KMS-11 (cell line): Measurements from ENCODE around the gene PRRT1.
A peak's percentile ranks its signal among the peaks of the same experiment; 100 is the strongest.

Experiments
- H2AFZ ChIP-seq: fragments of 200-600 bp; sonication (generic); 2 replicates; pipeline ENCODE4 v1.6.1; 2016; ENCODE audit warnings: antibody characterized with exemption, mixed run types, low read depth
- H3K27ac ChIP-seq: fragments of 200-600 bp; sonication (generic); 2 replicates; pipeline ENCODE4 v1.6.1; 2016; ENCODE audit warnings: mild to moderate bottlenecking, mixed run types
- H3K27me3 ChIP-seq: fragments of 200-600 bp; sonication (generic); 2 replicates; pipeline ENCODE4 v1.6.1; 2017; ENCODE audit warnings: mild to moderate bottlenecking, low read depth, mixed run types, moderate library complexity; ENCODE audit not compliant: insufficient read depth
- H3K36me3 ChIP-seq: fragments of 200-600 bp; sonication (generic); 2 replicates; pipeline ENCODE4 v1.6.1; 2017; ENCODE audit warnings: mild to moderate bottlenecking, mixed run types; ENCODE audit not compliant: insufficient read depth
- H3K4me1 ChIP-seq: fragments of 200-600 bp; sonication (generic); 2 replicates; pipeline ENCODE4 v1.6.1; 2016; ENCODE audit warnings: mild to moderate bottlenecking, low read depth, mixed run types; ENCODE audit not compliant: poor library complexity, severe bottlenecking
- H3K4me2 ChIP-seq: fragments of 200-600 bp; sonication (generic); 2 replicates; pipeline ENCODE4 v1.7.0; 2016; ENCODE audit warnings: mild to moderate bottlenecking, mixed run types
- H3K4me3 ChIP-seq: fragments of 200-600 bp; sonication (generic); IDR thresholded peaks from 2 replicates; pipeline ENCODE4 v1.6.1; 2017; ENCODE audit warnings: low read depth, low read length, mixed read lengths; ENCODE audit not compliant: insufficient read depth
- H3K79me2 ChIP-seq: fragments of 200-600 bp; sonication (generic); 2 replicates; pipeline ENCODE4 v1.6.1; 2016; ENCODE audit warnings: low read depth, mixed run types; ENCODE audit not compliant: insufficient read depth
- H3K9ac ChIP-seq: fragments of 200-600 bp; sonication (generic); 2 replicates; pipeline ENCODE4 v1.6.1; 2016; ENCODE audit warnings: mild to moderate bottlenecking, mixed run types
- H4K20me1 ChIP-seq: fragments of 200-600 bp; sonication (generic); 2 replicates; pipeline ENCODE4 v1.6.1; 2016; ENCODE audit warnings: mild to moderate bottlenecking, mixed run types; ENCODE audit not compliant: insufficient read depth
- TF ChIP-seq, protein P1 (sequence below): fragments of 200-600 bp; sonication (generic); conservative IDR thresholded peaks from 2 replicates; pipeline ENCODE4 v1.6.1; 2017; ENCODE audit warnings: low read depth, mild to moderate bottlenecking, antibody characterized with exemption, low read length, moderate library complexity, mixed read lengths

Gene PRRT1

DNA sequence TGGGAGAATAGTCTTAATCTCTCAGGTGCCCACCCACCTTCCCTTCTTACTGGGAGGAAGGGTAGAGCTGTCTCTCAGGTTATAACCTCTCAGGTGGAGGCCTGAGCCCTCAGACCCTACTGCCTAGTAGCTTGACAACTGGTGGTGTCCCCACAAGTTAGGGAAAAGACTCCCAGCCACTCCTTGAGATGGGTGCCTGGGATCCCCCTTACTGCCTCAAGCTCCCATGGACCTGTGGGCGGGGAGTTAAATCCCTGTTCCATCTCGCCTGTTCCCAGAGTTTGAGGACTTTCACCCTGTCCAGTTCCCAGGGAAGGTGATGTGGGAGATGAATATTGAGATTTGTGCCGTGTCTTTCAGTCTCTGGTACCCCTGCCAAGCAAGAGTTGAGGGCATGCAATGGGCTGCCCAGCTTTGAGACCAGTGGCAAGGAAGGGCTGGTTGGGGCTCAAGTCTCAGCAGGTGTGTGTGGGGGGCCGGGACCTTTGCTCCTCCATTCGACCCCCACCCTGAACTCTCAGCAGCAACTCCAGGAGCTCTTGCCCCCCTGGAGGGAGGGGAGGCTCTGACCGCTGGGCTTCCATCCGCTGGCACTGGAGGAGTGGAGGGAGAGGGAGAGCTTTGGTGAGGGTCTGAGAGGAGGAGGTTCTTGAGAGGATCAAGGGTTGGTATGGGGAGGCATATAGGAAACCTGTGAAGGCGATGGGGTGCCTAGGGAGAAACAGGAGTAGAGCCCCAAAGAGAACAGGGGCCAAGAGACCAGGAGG lies 39.4 kb upstream of the PRRT1 start:
- H3K79me2 ChIP-seq: peaks cover 11% of the 10 kb centered on the region
- H3K36me3 ChIP-seq: no peaks in the 10 kb centered on the region
- H3K4me3 ChIP-seq: no peak overlapping the region
- H2AFZ ChIP-seq: no peak overlapping the region
- H3K9ac ChIP-seq: no peak overlapping the region; the same call in 1 of the 2 replicates
- no peaks in the 10 kb centered on the region for H4K20me1 ChIP-seq
- H3K4me1 ChIP-seq: peaks cover 53% of the 10 kb centered on the region
- H3K27ac ChIP-seq: 0 out of 2 replicates have a peak overlapping the region, but pooled peaks have one; percentile 15
- H3K27me3 ChIP-seq: no peaks in the 10 kb centered on the region
- TF ChIP-seq, protein P1, sequence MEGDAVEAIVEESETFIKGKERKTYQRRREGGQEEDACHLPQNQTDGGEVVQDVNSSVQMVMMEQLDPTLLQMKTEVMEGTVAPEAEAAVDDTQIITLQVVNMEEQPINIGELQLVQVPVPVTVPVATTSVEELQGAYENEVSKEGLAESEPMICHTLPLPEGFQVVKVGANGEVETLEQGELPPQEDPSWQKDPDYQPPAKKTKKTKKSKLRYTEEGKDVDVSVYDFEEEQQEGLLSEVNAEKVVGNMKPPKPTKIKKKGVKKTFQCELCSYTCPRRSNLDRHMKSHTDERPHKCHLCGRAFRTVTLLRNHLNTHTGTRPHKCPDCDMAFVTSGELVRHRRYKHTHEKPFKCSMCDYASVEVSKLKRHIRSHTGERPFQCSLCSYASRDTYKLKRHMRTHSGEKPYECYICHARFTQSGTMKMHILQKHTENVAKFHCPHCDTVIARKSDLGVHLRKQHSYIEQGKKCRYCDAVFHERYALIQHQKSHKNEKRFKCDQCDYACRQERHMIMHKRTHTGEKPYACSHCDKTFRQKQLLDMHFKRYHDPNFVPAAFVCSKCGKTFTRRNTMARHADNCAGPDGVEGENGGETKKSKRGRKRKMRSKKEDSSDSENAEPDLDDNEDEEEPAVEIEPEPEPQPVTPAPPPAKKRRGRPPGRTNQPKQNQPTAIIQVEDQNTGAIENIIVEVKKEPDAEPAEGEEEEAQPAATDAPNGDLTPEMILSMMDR: no peak
- peak overlapping the region; percentile 78; the same call in 1 of the 2 replicates for H3K4me2 ChIP-seq

DNA sequence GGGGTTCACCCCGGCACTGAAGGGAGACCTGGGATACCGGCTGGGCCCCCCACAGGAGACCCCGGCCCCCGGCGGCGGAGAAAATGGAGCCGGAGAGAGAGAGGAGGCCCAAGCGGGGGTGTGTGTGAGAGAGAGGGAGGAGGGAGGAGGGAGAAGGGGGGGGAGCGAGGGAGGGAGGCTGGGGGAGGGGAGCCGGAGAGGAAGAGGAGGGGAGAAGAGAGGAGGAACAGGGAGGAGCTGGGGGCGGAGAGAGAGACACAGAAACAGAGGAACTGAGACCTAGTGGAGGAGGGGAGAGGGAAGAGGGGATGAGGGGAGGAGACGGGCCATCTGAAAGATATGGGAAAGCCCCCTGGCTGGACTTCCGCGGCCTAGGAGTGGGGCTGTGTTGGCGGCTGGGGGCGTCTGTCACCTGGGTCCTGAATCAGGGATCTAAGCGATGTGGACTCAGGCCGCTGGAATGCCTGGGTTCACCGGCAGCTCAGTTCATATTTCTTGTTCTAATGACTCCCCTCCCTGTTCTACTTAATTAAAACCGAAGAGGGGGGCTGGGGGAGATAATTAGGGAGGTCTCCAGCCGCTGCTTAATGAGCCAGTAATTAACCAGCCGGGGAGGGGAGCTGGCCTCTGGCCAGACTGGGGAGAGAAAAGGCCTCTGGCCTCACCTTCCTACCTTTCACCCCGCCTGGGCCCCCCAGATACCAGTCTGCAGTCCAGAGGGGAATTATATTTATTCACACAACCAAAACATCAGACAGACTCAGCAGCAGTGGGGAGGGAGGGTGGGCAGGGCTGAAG lies 38.5 kb upstream of the PRRT1 start, which contains the start of gene PBX2:
Gene PBX2, minus strand, starts transcription at position 149 of the 798 bp plus-strand sequence. CDS start 287 bp downstream, outside the sequence.
- no peaks in the 10 kb centered on the region for H3K27me3 ChIP-seq
- TF ChIP-seq, protein P1: no peak
- no peak within 1 kb of the TSS for H2AFZ ChIP-seq
- H3K79me2 ChIP-seq: peaks cover 11% of the 10 kb centered on the region
- no peaks in the 10 kb centered on the region for H3K36me3 ChIP-seq
- peak within 1 kb of the TSS; percentile 88 for H3K4me2 ChIP-seq
- peak within 1 kb of the TSS; percentile 69 for H3K27ac ChIP-seq
- peaks cover 53% of the 10 kb centered on the region for H3K4me1 ChIP-seq
- H3K4me3 ChIP-seq: no peak within 1 kb of the TSS
- no peaks in the 10 kb centered on the region for H4K20me1 ChIP-seq
- peak within 1 kb of the TSS; percentile 73 for H3K9ac ChIP-seq

DNA sequence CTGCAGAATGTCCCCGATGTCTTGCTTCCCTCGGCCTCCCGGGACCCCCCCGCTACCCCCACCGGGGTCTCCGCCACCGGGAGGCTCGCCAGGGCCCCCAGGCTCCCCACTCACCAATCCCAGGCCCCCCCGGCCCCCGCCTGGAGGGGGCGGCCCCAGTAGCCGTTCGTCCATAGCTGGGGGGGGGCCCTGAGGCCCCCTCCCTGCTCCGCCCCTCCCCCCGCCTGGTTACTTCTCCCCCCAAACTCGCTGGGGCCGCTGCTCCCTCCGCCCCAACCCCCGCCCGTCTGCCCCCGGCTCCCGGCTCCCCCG lies 38.0 kb upstream of the PRRT1 start:
- Histone ChIP-seq H3K79me2 (peaks cover 11% of the 10 kb centered on the region), H4K20me1 (no peaks in the 10 kb centered on the region), H3K4me2 (peak overlapping the region; percentile 88), H3K4me3 (no peak overlapping the region), H3K9ac (peak overlapping the region; percentile 73), H3K36me3 (no peaks in the 10 kb centered on the region), H3K27me3 (no peaks in the 10 kb centered on the region), H2AFZ (no peak overlapping the region), H3K27ac (peak overlapping the region; percentile 69), H3K4me1 (peaks cover 47% of the 10 kb centered on the region)
- TF ChIP-seq, protein P1: no peak

DNA sequence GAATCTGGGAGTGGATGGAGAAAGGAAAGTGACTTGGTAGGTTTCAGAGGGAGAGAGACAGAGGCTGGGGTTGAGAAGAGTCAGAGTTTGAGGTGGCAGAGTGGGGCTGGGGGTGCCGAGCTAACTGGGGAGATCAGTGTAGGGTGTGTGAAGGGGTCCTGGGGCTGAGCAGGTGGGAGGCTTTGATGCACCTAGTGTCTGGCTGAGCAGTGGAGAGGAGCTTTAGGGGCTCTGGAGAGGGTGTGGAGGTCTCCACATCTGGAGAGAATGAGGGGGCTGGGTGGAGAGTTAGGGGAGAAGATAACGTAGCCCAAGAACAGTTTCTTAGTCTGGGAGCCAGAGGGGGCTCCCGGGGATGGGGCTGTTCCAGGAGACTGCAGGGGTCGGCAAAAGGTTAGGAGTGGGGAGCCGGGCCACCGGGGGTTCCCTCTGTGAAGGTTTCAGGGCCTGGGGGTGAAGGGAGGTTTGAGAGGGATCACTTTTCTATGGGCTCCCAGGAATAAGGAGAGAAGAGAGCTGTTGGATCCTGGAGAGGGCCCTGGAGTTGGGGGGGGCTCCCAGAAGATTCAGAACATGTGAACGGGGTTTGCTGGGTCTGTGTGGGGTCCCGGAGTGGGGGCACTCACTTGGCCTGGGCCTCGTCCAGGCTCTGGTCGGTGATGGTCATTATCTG lies 37.5 kb upstream of the PRRT1 start:
- H3K27ac ChIP-seq: peak overlapping the region; percentile 69
- H2AFZ ChIP-seq: no peak overlapping the region
- peak overlapping the region; percentile 73 for H3K9ac ChIP-seq
- H3K27me3 ChIP-seq: no peaks in the 10 kb centered on the region
- H3K79me2 ChIP-seq: peaks cover 11% of the 10 kb centered on the region
- TF ChIP-seq, protein P1: no peak
- H3K4me2 ChIP-seq: peak overlapping the region; percentile 88
- peaks cover 42% of the 10 kb centered on the region for H3K4me1 ChIP-seq
- H3K4me3 ChIP-seq: no peak overlapping the region
- H3K36me3 ChIP-seq: no peaks in the 10 kb centered on the region
- no peaks in the 10 kb centered on the region for H4K20me1 ChIP-seq
